ENCODE results near the gene DGKQ. TPM values are rescaled to one million over a fixed set of nuclear protein-coding genes. Genes with fewer than 3 reads are reported as not detected.

DGKQ gene
- polyA plus RNA-seq, 1 experiment, result 4.5 TPM

GRCh38 chr4:958314-958665 is 15.1 kb downstream of the DGKQ start:
- POLR2A ChIA-PET, result no interaction called here
- TF ChIP-seq CTCF (IDR thresholded peaks at IDR 0.05; ENCODE audit: low read depth, low read length), result no peak
- CTCF ChIA-PET, result no interaction called here
- Histone ChIP-seq H3K9me3 (ENCODE audit: control insufficient read depth, insufficient read depth, low read length) (no peaks in the 10 kb centered on the region; the same call in 1 of the 2 replicates), H3K4me3 (ENCODE audit: low read depth, low read length) (no peak overlapping the region), H3K27ac (ENCODE audit: low read depth, low read length) (no peak overlapping the region), H3K27me3 (ENCODE audit: control insufficient read depth, insufficient read depth, low read length) (no peaks in the 10 kb centered on the region)
- DNase-seq (ENCODE audit: low read depth, low spot score), result no peak

GRCh38 chr4:957581-958313 is 15.6 kb downstream of the DGKQ start:
- H3K4me3 ChIP-seq (ENCODE audit: low read depth, low read length), result no peak overlapping the region
- CTCF ChIA-PET, result no interaction called here

GRCh38 chr4:957231-957580 is 16.2 kb downstream of the DGKQ start:
- no peaks in the 10 kb centered on the region; the same call in 1 of the 2 replicates for H3K9me3 ChIP-seq (ENCODE audit: control insufficient read depth, insufficient read depth, low read length)
- H3K27me3 ChIP-seq (ENCODE audit: control insufficient read depth, insufficient read depth, low read length), result no peaks in the 10 kb centered on the region
- H3K27ac ChIP-seq (ENCODE audit: low read depth, low read length), result no peak overlapping the region
- H3K4me3 ChIP-seq (ENCODE audit: low read depth, low read length), result no peak overlapping the region
- no peak for DNase-seq (ENCODE audit: low read depth, low spot score)
- TF ChIP-seq CTCF (IDR thresholded peaks at IDR 0.05; ENCODE audit: low read depth, low read length), result no peak
- ChIA-PET CTCF (no interaction called here), POLR2A (no interaction called here)

More at GRCh38 chr4:957581-958313, 15.6 kb downstream of the DGKQ start:
- no peak for TF ChIP-seq CTCF (IDR thresholded peaks at IDR 0.05; ENCODE audit: low read depth, low read length)
- POLR2A ChIA-PET, result no interaction called here
- Histone ChIP-seq H3K9me3 (ENCODE audit: control insufficient read depth, insufficient read depth, low read length) (no peaks in the 10 kb centered on the region; the same call in 1 of the 2 replicates), H3K27me3 (ENCODE audit: control insufficient read depth, insufficient read depth, low read length) (no peaks in the 10 kb centered on the region), H3K27ac (ENCODE audit: low read depth, low read length) (no peak overlapping the region)
- no peak for DNase-seq (ENCODE audit: low read depth, low spot score)

GRCh38 chr4:956531-957230 is 16.7 kb downstream of the DGKQ start:
- POLR2A ChIA-PET, result no interaction called here
- Histone ChIP-seq H3K9me3 (ENCODE audit: control insufficient read depth, insufficient read depth, low read length) (no peaks in the 10 kb centered on the region; the same call in 1 of the 2 replicates), H3K27me3 (ENCODE audit: control insufficient read depth, insufficient read depth, low read length) (no peaks in the 10 kb centered on the region), H3K4me3 (ENCODE audit: low read depth, low read length) (no peak overlapping the region), H3K27ac (ENCODE audit: low read depth, low read length) (no peak overlapping the region)
- no peak for DNase-seq (ENCODE audit: low read depth, low spot score)
- CTCF ChIA-PET, result no interaction called here
- TF ChIP-seq CTCF (IDR thresholded peaks at IDR 0.05; ENCODE audit: low read depth, low read length), result no peak

- ChIA-PET CTCF (no interaction called here), POLR2A (no interaction called here)
- Histone ChIP-seq H3K27ac (ENCODE audit: low read depth, low read length) (no peak overlapping the region), H3K27me3 (ENCODE audit: control insufficient read depth, insufficient read depth, low read length) (no peaks in the 10 kb centered on the region), H3K9me3 (ENCODE audit: control insufficient read depth, insufficient read depth, low read length) (no peaks in the 10 kb centered on the region; the same call in 1 of the 2 replicates), H3K4me3 (ENCODE audit: low read depth, low read length) (no peak overlapping the region)
- no peak for TF ChIP-seq CTCF (IDR thresholded peaks at IDR 0.05; ENCODE audit: low read depth, low read length)
- DNase-seq (ENCODE audit: low read depth, low spot score), result no peak
Observed at GRCh38 chr4:955931-956381, 17.4 kb downstream of the DGKQ start.
